Measurements from ENCODE around the gene PGC.
A peak's percentile ranks its signal among the peaks of the same experiment; 100 is the strongest.

DNA sequence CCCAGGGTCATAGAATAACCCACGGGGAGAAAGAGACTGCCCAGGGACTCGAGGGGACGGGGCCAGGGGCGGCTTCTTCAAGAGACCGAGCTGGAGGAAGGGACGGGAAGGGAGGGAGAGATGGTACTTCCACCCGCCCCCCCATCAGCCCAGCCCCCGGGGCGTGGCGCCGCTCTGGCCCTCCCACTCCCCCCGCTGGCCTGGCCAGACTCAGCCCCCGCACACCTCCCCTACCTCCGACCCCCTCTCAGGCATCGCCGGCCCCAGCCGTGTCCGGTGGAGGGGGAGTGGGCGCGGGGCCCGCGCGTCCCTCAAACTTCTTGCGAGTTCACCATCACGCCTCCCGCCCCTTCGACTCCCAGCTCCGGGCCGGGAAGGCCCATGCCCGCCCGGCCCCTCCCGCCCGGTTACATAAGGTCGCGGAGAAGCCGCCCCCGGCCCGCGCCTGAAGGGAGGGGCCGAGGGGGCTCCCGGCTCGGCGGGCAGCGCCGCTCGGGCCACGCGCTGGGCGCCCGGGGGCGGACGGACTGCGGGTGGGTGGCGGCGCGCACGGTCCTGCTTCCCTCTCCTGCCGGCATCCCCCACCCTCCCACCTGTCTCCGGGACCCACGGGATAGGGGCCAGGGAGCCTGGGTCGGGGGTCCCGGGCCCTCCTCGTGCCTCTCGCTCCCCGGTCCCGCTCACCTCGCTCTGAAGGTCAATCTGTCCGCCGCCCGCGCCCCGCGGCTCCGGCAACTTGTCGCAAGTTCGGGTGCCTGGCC is 12.4 kb downstream of the PGC start:
- TF ChIP-seq CTCF (conservative IDR thresholded peaks at IDR 0.05) (no peak), ZFX (IDR thresholded peaks at IDR 0.05) (peak; percentile 77; the same call in 1 of the 2 replicates)
